Measurements from ENCODE around the gene CPEB4. TPM values are rescaled to one million over a fixed set of nuclear protein-coding genes. Genes with fewer than 3 reads are reported as not detected.

The CPEB4 gene
- total and polyA plus RNA-seq, 9 of the 15 experiments (the other 6 are each of a cell fraction or from before 2014, with no cell fraction given): 7.4 to 21.3 (median 12.4) TPM

DNA sequence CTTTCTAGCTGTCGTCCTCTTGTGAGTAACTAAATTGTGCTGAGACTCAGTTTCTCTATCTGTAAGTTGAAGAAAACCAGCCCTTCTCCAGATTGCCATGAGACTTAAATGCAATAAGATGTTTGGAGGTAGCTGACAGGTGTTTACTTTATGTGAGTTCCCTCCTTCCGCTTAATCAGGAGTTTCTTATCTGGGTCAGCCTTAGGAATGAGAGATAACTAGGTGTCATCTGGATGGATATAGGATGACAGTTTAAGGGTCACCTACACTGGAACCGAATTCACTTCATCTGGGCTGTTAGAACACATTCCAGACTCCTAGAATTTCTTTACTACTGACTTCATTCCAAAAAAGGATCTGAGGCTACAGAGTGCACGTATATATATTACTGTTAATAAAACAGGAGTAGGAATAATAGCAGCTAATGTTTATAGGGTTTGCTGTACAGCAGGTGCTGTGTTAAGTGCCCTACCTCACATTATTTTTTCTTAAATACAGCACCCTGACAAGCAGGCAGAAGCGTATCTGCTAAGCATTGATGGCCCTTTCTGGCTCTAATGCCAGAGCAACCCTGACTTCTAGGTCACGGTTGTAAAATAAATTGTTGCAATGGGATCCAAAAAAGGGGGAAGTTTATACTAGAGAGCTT lies 30.0 kb upstream of the CPEB4 start (continued):
- TF ChIP-seq, protein P1, sequence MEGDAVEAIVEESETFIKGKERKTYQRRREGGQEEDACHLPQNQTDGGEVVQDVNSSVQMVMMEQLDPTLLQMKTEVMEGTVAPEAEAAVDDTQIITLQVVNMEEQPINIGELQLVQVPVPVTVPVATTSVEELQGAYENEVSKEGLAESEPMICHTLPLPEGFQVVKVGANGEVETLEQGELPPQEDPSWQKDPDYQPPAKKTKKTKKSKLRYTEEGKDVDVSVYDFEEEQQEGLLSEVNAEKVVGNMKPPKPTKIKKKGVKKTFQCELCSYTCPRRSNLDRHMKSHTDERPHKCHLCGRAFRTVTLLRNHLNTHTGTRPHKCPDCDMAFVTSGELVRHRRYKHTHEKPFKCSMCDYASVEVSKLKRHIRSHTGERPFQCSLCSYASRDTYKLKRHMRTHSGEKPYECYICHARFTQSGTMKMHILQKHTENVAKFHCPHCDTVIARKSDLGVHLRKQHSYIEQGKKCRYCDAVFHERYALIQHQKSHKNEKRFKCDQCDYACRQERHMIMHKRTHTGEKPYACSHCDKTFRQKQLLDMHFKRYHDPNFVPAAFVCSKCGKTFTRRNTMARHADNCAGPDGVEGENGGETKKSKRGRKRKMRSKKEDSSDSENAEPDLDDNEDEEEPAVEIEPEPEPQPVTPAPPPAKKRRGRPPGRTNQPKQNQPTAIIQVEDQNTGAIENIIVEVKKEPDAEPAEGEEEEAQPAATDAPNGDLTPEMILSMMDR (IDR thresholded peaks at IDR 0.05 in 2 of 3, conservative IDR thresholded peaks at IDR 0.05 in 1 of 3; ENCODE audit: insufficient read depth in 2 of 3, low read depth in 1 of 3, low read length in 3 of 3): no peak
- no peak for TF ChIP-seq KDM5B (IDR thresholded peaks at IDR 0.05; ENCODE audit: insufficient replicate concordance, low read depth, low read length)
- TF ChIP-seq ZNF146 (CRISPR knock-in tag; IDR thresholded peaks at IDR 0.05; ENCODE audit: unreplicated experiment): no peak
- no peak for TF ChIP-seq E2F5 (CRISPR knock-in tag; IDR thresholded peaks at IDR 0.05)
- TF ChIP-seq, protein P2, sequence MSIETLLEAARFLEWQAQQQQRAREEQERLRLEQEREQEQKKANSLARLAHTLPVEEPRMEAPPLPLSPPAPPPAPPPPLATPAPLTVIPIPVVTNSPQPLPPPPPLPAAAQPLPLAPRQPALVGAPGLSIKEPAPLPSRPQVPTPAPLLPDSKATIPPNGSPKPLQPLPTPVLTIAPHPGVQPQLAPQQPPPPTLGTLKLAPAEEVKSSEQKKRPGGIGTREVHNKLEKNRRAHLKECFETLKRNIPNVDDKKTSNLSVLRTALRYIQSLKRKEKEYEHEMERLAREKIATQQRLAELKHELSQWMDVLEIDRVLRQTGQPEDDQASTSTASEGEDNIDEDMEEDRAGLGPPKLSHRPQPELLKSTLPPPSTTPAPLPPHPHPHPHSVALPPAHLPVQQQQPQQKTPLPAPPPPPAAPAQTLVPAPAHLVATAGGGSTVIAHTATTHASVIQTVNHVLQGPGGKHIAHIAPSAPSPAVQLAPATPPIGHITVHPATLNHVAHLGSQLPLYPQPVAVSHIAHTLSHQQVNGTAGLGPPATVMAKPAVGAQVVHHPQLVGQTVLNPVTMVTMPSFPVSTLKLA (conservative IDR thresholded peaks at IDR 0.05): no peak
- TF ChIP-seq ZNF511 (CRISPR knock-in tag; IDR thresholded peaks at IDR 0.05): no peak
- TF ChIP-seq ZBTB17 (CRISPR knock-in tag; IDR thresholded peaks at IDR 0.05): no peak
- TF ChIP-seq PML (IDR thresholded peaks at IDR 0.05; ENCODE audit: low read length): peak; percentile 67
- TF ChIP-seq SLC30A9 (CRISPR knock-in tag; IDR thresholded peaks at IDR 0.05): no peak
- TF ChIP-seq FOXA1 (IDR thresholded peaks at IDR 0.05; ENCODE audit: borderline replicate concordance): no peak
- TF ChIP-seq NR0B1 (IDR thresholded peaks at IDR 0.05; ENCODE audit: partially characterized antibody): no peak
- TF ChIP-seq FOXM1 (IDR thresholded peaks at IDR 0.05; ENCODE audit: low read depth): no peak
- no peak for TF ChIP-seq FOXM1 (CRISPR knock-in tag; IDR thresholded peaks at IDR 0.05; ENCODE audit: low read depth)
- TF ChIP-seq HNRNPL (IDR thresholded peaks at IDR 0.05; ENCODE audit: low read depth, low read length): no peak
- TF ChIP-seq GTF2A2 (tag; IDR thresholded peaks at IDR 0.05): no peak
- TF ChIP-seq MED1 (CRISPR knock-in tag; IDR thresholded peaks at IDR 0.05; ENCODE audit: borderline replicate concordance): no peak
- TF ChIP-seq, protein P3, sequence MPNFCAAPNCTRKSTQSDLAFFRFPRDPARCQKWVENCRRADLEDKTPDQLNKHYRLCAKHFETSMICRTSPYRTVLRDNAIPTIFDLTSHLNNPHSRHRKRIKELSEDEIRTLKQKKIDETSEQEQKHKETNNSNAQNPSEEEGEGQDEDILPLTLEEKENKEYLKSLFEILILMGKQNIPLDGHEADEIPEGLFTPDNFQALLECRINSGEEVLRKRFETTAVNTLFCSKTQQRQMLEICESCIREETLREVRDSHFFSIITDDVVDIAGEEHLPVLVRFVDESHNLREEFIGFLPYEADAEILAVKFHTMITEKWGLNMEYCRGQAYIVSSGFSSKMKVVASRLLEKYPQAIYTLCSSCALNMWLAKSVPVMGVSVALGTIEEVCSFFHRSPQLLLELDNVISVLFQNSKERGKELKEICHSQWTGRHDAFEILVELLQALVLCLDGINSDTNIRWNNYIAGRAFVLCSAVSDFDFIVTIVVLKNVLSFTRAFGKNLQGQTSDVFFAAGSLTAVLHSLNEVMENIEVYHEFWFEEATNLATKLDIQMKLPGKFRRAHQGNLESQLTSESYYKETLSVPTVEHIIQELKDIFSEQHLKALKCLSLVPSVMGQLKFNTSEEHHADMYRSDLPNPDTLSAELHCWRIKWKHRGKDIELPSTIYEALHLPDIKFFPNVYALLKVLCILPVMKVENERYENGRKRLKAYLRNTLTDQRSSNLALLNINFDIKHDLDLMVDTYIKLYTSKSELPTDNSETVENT (CRISPR knock-in tag; IDR thresholded peaks at IDR 0.05): no peak
- no peak for TF ChIP-seq SPI1 (IDR thresholded peaks at IDR 0.05; ENCODE audit: borderline replicate concordance, low read depth, low read length)
- peak; percentile 32; the same call in 1 of the 2 replicates for TF ChIP-seq CBFA2T3 (IDR thresholded peaks at IDR 0.05)
- 0 out of 4 replicates have a peak, but pooled peaks of 1 of the 2 experiments have one; percentile 49 for TF ChIP-seq TEAD1 (CRISPR knock-in tag; IDR thresholded peaks at IDR 0.05)
